ENCODE data around the gene MYO1D. TPM values are rescaled to one million over a fixed set of nuclear protein-coding genes. Genes with fewer than 3 reads are reported as not detected.

The MYO1D gene
- total and polyA plus RNA-seq, 2 of the 13 experiments (the other 11 are each of a cell fraction or from before 2014, with no cell fraction given) = 13.2 to 17.3 TPM

- Histone ChIP-seq H3K79me2 (ENCODE audit: insufficient read depth, low read length) (no peaks in the 10 kb centered on the region), H3K9me3 (ENCODE audit: low read length) (no peaks in the 10 kb centered on the region), H3K27ac (ENCODE audit: extremely low read length, insufficient read depth, low read length) (no peak overlapping the region), H3K4me2 (ENCODE audit: low read depth, low read length) (no peak overlapping the region), H3K4me1 (ENCODE audit: insufficient read depth, low read length) (no peaks in the 10 kb centered on the region), H3K36me3 (replicated peaks in 1 of 2; ENCODE audit: control insufficient read depth in 1 of 2, insufficient read depth in 2 of 2, low read length in 2 of 2) (no peaks in the 10 kb centered on the region; a peak in 2 of 5 replicates), H3K27me3 (ENCODE audit: control insufficient read depth in 1 of 2, insufficient read depth in 2 of 2, low read length in 2 of 2) (no peaks in the 10 kb centered on the region), H3K9ac (ENCODE audit: insufficient read depth, low read depth, low read length) (no peak overlapping the region), H4K20me1 (ENCODE audit: insufficient read depth, low read length) (no peaks in the 10 kb centered on the region), H3K4me3 (replicated peaks in 1 of 3; ENCODE audit: insufficient read depth in 1 of 3, low read depth in 2 of 3, low read length in 3 of 3) (no peak overlapping the region), H2AFZ (ENCODE audit: low read length) (no peak overlapping the region)
- intact Hi-C loops (cut with micrococcal nuclease; ENCODE audit: unreplicated experiment) = no loop called here
- TF ChIP-seq FOXP4 (CRISPR knock-in tag; IDR thresholded peaks at IDR 0.05) (no peak), MEIS1 (CRISPR knock-in tag; IDR thresholded peaks at IDR 0.05; ENCODE audit: borderline replicate concordance) (no peak), SMAD9 (CRISPR knock-in tag; IDR thresholded peaks at IDR 0.05) (no peak), POLR2G (IDR thresholded peaks at IDR 0.05; ENCODE audit: low read depth, low read length) (no peak), MEF2D (CRISPR knock-in tag; IDR thresholded peaks at IDR 0.05) (no peak), ZNF891 (CRISPR knock-in tag; IDR thresholded peaks at IDR 0.05) (no peak), SIN3A (IDR thresholded peaks at IDR 0.05; ENCODE audit: borderline replicate concordance, low read depth, low read length) (no peak), HMGA1 (CRISPR knock-in tag; conservative IDR thresholded peaks at IDR 0.05) (no peak), TGIF2 (CRISPR knock-in tag; IDR thresholded peaks at IDR 0.05) (no peak), ZNF777 (CRISPR knock-in tag; IDR thresholded peaks at IDR 0.05) (no peak), HIC2 (CRISPR knock-in tag; IDR thresholded peaks at IDR 0.05; ENCODE audit: low read depth) (no peak), NFE2 (CRISPR knock-in tag; IDR thresholded peaks at IDR 0.05) (no peak), ZNF713 (CRISPR knock-in tag; IDR thresholded peaks at IDR 0.05) (no peak), SALL1 (CRISPR knock-in tag; IDR thresholded peaks at IDR 0.05) (no peak), CC2D1A (CRISPR knock-in tag; IDR thresholded peaks at IDR 0.05) (no peak), ZNF619 (CRISPR knock-in tag; IDR thresholded peaks at IDR 0.05) (no peak), JUNB (CRISPR knock-in tag; IDR thresholded peaks at IDR 0.05; ENCODE audit: borderline replicate concordance) (no peak), IKZF5 (CRISPR knock-in tag; IDR thresholded peaks at IDR 0.05) (no peak), EZH2 (conservative IDR thresholded peaks at IDR 0.05; ENCODE audit: low read depth, low read length) (no peak)
- 100% methylated on average over 2 of the region's 2 CpGs for WGBS (ENCODE audit: low lambda C conversion rate)
- ChIA-PET POLR2A (no interaction called here), CTCF (ENCODE audit: low intra/inter-chr PET ratio, low total read pairs) (no interaction called here)
- FAIRE-seq (no peak), DNase-seq (ENCODE audit: low spot score) (no peak), ATAC-seq (no peak)
- BruUV-seq (replicated peaks) = no TSS peak
- in situ Hi-C loops (cut with HindIII; ENCODE audit: extremely low pct_ligation_motif_present, low pct_unique_long_range_greater_than_20kb) = no loop called here
Measured at GRCh38 chr17:32602396-32602795, 274.5 kb downstream of the MYO1D start.

Measured in HepG2 (cell line).